Measurements from ENCODE around the gene DAG1. TPM values are rescaled to one million over a fixed set of nuclear protein-coding genes. Genes with fewer than 3 reads are reported as not detected.
A peak's percentile ranks its signal among the peaks of the same experiment; 100 is the strongest.

Gene DAG1
- total and polyA plus RNA-seq, 2 experiments from 2014 or later, result 104 to 185 TPM

DNA sequence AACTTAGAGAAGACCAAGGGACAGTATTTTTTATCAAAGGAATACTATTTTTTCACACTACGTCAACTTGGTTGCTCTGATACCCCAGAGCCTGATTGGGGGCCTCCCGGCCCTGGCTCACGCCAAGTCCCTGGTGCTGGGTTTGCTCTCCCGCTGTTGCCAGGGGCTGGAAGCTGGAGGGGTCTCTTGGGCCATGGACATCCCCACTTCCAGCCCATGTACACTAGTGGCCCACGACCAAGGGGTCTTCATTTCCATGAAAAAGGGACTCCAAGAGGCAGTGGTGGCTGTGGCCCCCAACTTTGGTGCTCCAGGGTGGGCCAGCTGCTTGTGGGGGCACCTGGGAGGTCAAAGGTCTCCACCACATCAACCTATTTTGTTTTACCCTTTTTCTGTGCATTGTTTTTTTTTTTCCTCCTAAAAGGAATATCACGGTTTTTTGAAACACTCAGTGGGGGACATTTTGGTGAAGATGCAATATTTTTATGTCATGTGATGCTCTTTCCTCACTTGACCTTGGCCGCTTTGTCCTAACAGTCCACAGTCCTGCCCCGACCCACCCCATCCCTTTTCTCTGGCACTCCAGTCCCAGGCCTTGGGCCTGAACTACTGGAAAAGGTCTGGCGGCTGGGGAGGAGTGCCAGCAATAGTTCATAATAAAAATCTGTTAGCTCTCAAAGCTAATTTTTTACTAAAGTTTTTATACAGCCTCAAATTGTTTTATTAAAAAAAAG lies 63.9 kb downstream of the DAG1 start:
- Histone ChIP-seq H3K27ac (no peak overlapping the region), H3K36me3 (peaks cover 8% of the 10 kb centered on the region), H3K4me3 (no peak overlapping the region), H3K4me1 (ENCODE audit: low read depth) (no peaks in the 10 kb centered on the region), H3K9me3 (ENCODE audit: low read depth) (no peaks in the 10 kb centered on the region), H3K27me3 (no peaks in the 10 kb centered on the region)
- TF ChIP-seq, protein P1, sequence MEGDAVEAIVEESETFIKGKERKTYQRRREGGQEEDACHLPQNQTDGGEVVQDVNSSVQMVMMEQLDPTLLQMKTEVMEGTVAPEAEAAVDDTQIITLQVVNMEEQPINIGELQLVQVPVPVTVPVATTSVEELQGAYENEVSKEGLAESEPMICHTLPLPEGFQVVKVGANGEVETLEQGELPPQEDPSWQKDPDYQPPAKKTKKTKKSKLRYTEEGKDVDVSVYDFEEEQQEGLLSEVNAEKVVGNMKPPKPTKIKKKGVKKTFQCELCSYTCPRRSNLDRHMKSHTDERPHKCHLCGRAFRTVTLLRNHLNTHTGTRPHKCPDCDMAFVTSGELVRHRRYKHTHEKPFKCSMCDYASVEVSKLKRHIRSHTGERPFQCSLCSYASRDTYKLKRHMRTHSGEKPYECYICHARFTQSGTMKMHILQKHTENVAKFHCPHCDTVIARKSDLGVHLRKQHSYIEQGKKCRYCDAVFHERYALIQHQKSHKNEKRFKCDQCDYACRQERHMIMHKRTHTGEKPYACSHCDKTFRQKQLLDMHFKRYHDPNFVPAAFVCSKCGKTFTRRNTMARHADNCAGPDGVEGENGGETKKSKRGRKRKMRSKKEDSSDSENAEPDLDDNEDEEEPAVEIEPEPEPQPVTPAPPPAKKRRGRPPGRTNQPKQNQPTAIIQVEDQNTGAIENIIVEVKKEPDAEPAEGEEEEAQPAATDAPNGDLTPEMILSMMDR (IDR thresholded peaks at IDR 0.05; ENCODE audit: low read depth, low read length), result no peak
- no peak for DNase-seq (ENCODE audit: low read depth in 1 of 2, low spot score in 1 of 2)

DNA sequence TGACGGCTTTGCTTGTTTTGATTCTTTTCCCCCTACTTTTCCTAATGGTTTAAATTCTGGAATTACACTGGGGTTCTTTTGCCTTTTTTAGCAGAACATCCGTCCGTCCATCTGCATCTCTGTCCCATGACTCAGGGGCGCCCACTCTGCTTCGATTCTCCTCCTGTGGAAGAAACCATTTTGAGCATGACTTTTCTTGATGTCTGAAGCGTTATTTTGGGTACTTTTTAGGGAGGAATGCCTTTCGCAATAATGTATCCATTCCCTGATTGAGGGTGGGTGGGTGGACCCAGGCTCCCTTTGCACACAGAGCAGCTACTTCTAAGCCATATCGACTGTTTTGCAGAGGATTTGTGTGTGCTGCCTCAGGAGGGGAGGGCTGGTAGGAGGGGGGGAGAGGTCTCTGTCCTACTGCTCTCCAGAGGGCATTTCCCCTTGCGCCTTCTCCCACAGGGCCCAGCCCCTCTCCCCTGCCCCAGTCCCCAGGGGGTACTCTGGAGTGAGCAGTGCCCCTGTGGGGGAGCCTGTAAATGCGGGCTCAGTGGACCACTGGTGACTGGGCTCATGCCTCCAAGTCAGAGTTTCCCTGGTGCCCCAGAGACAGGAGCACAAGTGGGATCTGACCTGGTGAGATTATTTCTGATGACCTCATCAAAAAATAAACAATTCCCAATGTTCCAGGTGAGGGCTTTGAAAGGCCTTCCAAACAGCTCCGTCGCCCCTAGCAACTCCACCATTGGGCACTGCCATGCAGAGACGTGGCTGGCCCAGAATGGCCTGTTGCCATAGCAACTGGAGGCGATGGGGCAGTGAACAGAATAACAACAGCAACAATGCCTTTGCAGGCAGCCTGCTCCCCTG lies 64.7 kb downstream of the DAG1 start:
- Histone ChIP-seq H3K27ac (no peak overlapping the region), H3K4me1 (ENCODE audit: low read depth) (no peaks in the 10 kb centered on the region), H3K36me3 (peaks cover 8% of the 10 kb centered on the region), H3K4me3 (no peak overlapping the region), H3K27me3 (no peaks in the 10 kb centered on the region), H3K9me3 (ENCODE audit: low read depth) (no peaks in the 10 kb centered on the region)
- no peak for DNase-seq (ENCODE audit: low read depth in 1 of 2, low spot score in 1 of 2)
- TF ChIP-seq, protein P1 (IDR thresholded peaks at IDR 0.05; ENCODE audit: low read depth, low read length), result no peak

DNA sequence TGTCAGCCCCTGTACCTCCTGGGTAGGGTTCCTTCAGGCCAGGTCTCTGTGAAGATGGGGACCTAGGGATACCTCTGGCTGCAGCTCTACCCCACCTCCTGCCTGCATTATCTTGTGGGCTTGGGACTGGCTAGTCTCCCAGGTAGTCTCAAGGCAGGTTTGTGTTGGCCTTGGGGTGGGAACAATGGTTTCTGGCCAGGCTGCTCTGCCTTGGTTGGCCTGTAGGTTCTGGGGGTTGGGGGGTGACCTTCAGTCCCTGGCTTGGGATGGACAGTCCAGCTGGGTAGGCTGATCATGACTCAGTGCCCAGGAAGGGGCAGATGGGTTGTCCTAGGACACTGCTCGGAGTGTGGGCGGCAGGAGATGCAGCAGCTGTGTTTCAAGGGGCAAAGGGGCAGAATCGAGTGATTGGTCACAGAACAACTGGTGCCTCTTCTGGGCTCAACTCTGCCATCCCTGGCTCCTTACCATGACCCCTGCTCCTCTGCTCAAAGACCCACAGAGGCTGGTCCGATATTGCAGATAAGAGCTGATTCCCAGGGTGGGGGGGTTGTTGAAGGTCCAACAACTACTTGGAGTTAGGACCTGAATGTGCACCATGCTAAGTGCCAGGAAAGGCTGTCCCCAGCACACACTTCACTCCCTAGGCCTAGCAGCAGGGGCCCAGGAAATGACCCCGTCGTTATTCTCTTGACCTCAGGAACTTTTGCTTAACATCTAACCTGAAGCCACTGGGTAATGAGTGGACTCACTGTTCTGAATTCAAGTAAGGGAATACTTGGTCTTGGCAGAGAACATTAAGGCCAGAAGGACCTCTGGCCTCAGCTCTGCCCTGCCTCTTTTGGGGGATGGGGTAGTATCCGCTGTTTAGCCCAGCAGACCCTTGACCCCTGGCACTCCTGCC lies 66.2 kb downstream of the DAG1 start:
- TF ChIP-seq, protein P1 (IDR thresholded peaks at IDR 0.05; ENCODE audit: low read depth, low read length), result no peak
- H3K27me3 ChIP-seq, result no peaks in the 10 kb centered on the region
- DNase-seq (ENCODE audit: low read depth in 1 of 2, low spot score in 1 of 2), result no peak
- no peaks in the 10 kb centered on the region for H3K9me3 ChIP-seq (ENCODE audit: low read depth)
- peaks cover 5% of the 10 kb centered on the region for H3K4me1 ChIP-seq (ENCODE audit: low read depth)
- H3K4me3 ChIP-seq, result no peak overlapping the region
- H3K27ac ChIP-seq, result peak overlapping the region; percentile 72
- H3K36me3 ChIP-seq, result peaks cover 8% of the 10 kb centered on the region

DNA sequence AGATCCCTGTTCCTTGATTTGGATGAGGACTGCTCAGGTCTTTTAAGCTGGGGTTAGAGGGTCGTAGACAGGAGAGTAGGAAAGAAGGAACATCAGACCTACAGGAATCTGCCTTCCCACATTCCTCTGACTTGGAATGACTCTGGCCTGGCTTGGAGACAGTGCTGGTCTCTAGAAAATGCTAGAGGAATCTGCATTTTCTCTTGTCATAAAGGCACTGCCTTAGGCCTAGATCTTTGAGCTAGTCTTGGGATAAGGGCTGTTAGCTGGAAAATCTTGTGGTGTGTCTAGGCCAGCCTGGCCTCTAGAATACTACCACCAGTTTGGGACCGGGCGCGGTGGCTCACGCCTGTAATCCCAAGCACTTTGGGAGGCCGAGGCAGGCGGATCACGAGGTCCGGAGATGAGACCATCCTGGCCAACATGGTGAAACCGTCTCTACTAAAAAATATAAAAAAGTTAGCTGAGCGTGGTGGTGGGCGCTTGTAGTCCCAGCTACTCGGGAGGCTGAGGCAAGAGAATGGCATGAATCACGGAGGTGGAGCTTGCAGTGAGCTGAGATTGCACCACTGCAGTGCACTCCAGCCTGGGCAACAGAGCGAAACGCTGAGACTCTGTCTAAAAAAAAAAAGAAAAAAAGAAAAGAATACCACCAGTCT lies 66.9 kb downstream of the DAG1 start:
- Histone ChIP-seq H3K36me3 (peaks cover 8% of the 10 kb centered on the region), H3K27ac (peak overlapping the region; percentile 72), H3K4me3 (no peak overlapping the region), H3K9me3 (ENCODE audit: low read depth) (no peaks in the 10 kb centered on the region), H3K27me3 (no peaks in the 10 kb centered on the region), H3K4me1 (ENCODE audit: low read depth) (peaks cover 5% of the 10 kb centered on the region)
- no peak for DNase-seq (ENCODE audit: low read depth in 1 of 2, low spot score in 1 of 2)
- TF ChIP-seq, protein P1 (IDR thresholded peaks at IDR 0.05; ENCODE audit: low read depth, low read length), result no peak

Measured in cardiac muscle cell (in vitro differentiated cells and primary cell).